ENCODE results near the gene SMIM22. TPM values are rescaled to one million over a fixed set of nuclear protein-coding genes. Genes with fewer than 3 reads are reported as not detected.

SMIM22 gene
- total RNA-seq, 4 donors from 2014 or later, result 4.6 TPM; not detected in 3

GRCh38 chr16:4801051-4801961 is 6.1 kb downstream of the SMIM22 start:
- H3K4me1 ChIP-seq, result peaks cover 0 to 11% of the 10 kb centered on the region in 2 donors
- no peaks in the 10 kb centered on the region for H3K27me3 ChIP-seq
- H3K9me3 ChIP-seq, result no peaks in the 10 kb centered on the region
- H3K36me3 ChIP-seq, result no peaks in the 10 kb centered on the region
- intact Hi-C loops (cut with DNase I; ENCODE audit: low total_unique reads), result loop anchor here (5.0 kb wide), 1 partner anchor 34 kb away; the partner anchor contains the start of gene ZNF500
- DNase-seq, result no peak
- TF ChIP-seq POLR2A (IDR thresholded peaks at IDR 0.05), result no peak
- no peak for TF ChIP-seq CTCF (IDR thresholded peaks at IDR 0.05)
- peak overlapping the region; percentile 70 to 85 for H3K27ac ChIP-seq
- peak overlapping the region; percentile 51 to 83 for H3K4me3 ChIP-seq

- DNase-seq, result peak; percentile 57 to 63
- intact Hi-C loops (cut with DNase I; ENCODE audit: low total_unique reads), result loop anchor here (5.0 kb wide), 1 partner anchor 35 kb away; the partner anchor contains the start of gene ZNF500
- Histone ChIP-seq H3K4me3 (peak within 1 kb of the TSS; percentile 51 to 83), H3K9me3 (no peaks in the 10 kb centered on the region), H3K4me1 (peaks cover 0 to 11% of the 10 kb centered on the region in 2 donors), H3K36me3 (no peaks in the 10 kb centered on the region), H3K27ac (peak within 1 kb of the TSS; percentile 70 to 85), H3K27me3 (no peaks in the 10 kb centered on the region)
- TF ChIP-seq POLR2A (IDR thresholded peaks at IDR 0.05), result no peak
- TF ChIP-seq CTCF (IDR thresholded peaks at IDR 0.05), result no peak
Measured at GRCh38 chr16:4801962-4802658, 6.9 kb downstream of the SMIM22 start, which contains the start of gene ROGDI. TSS of gene ROGDI (minus strand) at chr16:4802633. CDS start at chr16:4802571, 62 bp downstream.

- Histone ChIP-seq H3K27me3 (no peaks in the 10 kb centered on the region), H3K36me3 (no peaks in the 10 kb centered on the region), H3K4me3 (peak overlapping the region; percentile 51 to 83), H3K27ac (peak overlapping the region; percentile 70 to 85), H3K9me3 (no peaks in the 10 kb centered on the region), H3K4me1 (peaks cover 0 to 11% of the 10 kb centered on the region in 2 donors)
- intact Hi-C loops (cut with DNase I; ENCODE audit: low total_unique reads), result loop anchor here (5.0 kb wide), 1 partner anchor 35 kb away; the partner anchor contains the start of gene ZNF500
- peak; percentile 91 for DNase-seq
- TF ChIP-seq CTCF (IDR thresholded peaks at IDR 0.05) (peak; percentile 7 to 66 (median 24)), POLR2A (IDR thresholded peaks at IDR 0.05) (peak; percentile 12 to 41)
Measured at GRCh38 chr16:4802659-4803287, 7.6 kb downstream of the SMIM22 start.

GRCh38 chr16:4803401-4803844 is 8.3 kb downstream of the SMIM22 start:
- intact Hi-C loops (cut with DNase I; ENCODE audit: low total_unique reads), result loop anchor here (5.0 kb wide), 1 partner anchor 36 kb away; the partner anchor contains the start of gene ZNF500
- DNase-seq, result no peak
- Histone ChIP-seq H3K27me3 (no peaks in the 10 kb centered on the region), H3K36me3 (no peaks in the 10 kb centered on the region), H3K4me1 (peaks cover 0 to 11% of the 10 kb centered on the region in 2 donors), H3K27ac (peak overlapping the region in 1 of 2 donors; percentile 70), H3K4me3 (peak overlapping the region in 1 of 2 donors; percentile 83), H3K9me3 (no peaks in the 10 kb centered on the region)
- TF ChIP-seq POLR2A (IDR thresholded peaks at IDR 0.05) (no peak), CTCF (IDR thresholded peaks at IDR 0.05) (no peak)
